Stimulated activated memory B cell treated with anti-CD40 and anti-IgM and Interleukin-4, amounts not matched to agents 10 μg/mL and 1 μg/mL and 100 μg/mL, for 72 hours (primary cell): ENCODE data around the gene GSG1L.

Experiments
- ATAC-seq: fragments of 150-1000 bp; cut with Tn5 transposase; 2 replicates; pipeline ENCODE4 v1.10.0; 2021
- H3K27ac Mint-ChIP-seq: one replicate; pipeline ENCODE4 v1.8.0; 2022; ENCODE audit warnings: mild to moderate bottlenecking, mixed read lengths
- H3K27me3 Mint-ChIP-seq: one replicate; pipeline ENCODE4 v1.8.0; 2022; ENCODE audit warnings: mixed read lengths
- H3K36me3 Mint-ChIP-seq: one replicate; pipeline ENCODE4 v1.8.0; 2022; ENCODE audit warnings: mixed read lengths
- H3K4me1 Mint-ChIP-seq: one replicate; pipeline ENCODE4 v1.8.0; 2022; ENCODE audit warnings: mixed read lengths
- H3K4me3 Mint-ChIP-seq: one replicate; pipeline ENCODE4 v1.8.0; 2022; ENCODE audit warnings: mild to moderate bottlenecking, moderate library complexity, mixed read lengths
- H3K9me3 Mint-ChIP-seq: one replicate; pipeline ENCODE4 v1.8.0; 2022; ENCODE audit warnings: mixed read lengths

Gene GSG1L

GRCh38 chr16:27824006-27824405 lies 239.5 kb downstream of the GSG1L start:
- H3K27me3 Mint-ChIP-seq, result peaks cover 12% of the 10 kb centered on the region
- ATAC-seq, result no peak
- no peaks in the 10 kb centered on the region for H3K4me1 Mint-ChIP-seq
- H3K36me3 Mint-ChIP-seq, result no peaks in the 10 kb centered on the region
- H3K27ac Mint-ChIP-seq, result no peak overlapping the region
- peaks cover 8% of the 10 kb centered on the region for H3K9me3 Mint-ChIP-seq
- no peak overlapping the region for H3K4me3 Mint-ChIP-seq

- H3K9me3 Mint-ChIP-seq, result peaks cover 7% of the 10 kb centered on the region
- H3K4me1 Mint-ChIP-seq, result no peaks in the 10 kb centered on the region
- no peak for ATAC-seq
- H3K36me3 Mint-ChIP-seq, result no peaks in the 10 kb centered on the region
- H3K4me3 Mint-ChIP-seq, result no peak overlapping the region
- H3K27ac Mint-ChIP-seq, result no peak overlapping the region
- peaks cover 15% of the 10 kb centered on the region for H3K27me3 Mint-ChIP-seq
These were observed 240.1 kb downstream of the GSG1L start for GRCh38 chr16:27823421-27823820.

- H3K4me1 Mint-ChIP-seq, result no peaks in the 10 kb centered on the region
- no peaks in the 10 kb centered on the region for H3K36me3 Mint-ChIP-seq
- H3K27me3 Mint-ChIP-seq, result peaks cover 18% of the 10 kb centered on the region
- no peak for ATAC-seq
- no peak overlapping the region for H3K27ac Mint-ChIP-seq
- H3K4me3 Mint-ChIP-seq, result no peak overlapping the region
- H3K9me3 Mint-ChIP-seq, result peaks cover 4% of the 10 kb centered on the region
These were observed 240.5 kb downstream of the GSG1L start for GRCh38 chr16:27822996-27823395.

- H3K27ac Mint-ChIP-seq, result no peak overlapping the region
- H3K9me3 Mint-ChIP-seq, result no peaks in the 10 kb centered on the region
- ATAC-seq, result no peak
- peaks cover 23% of the 10 kb centered on the region for H3K27me3 Mint-ChIP-seq
- H3K4me1 Mint-ChIP-seq, result no peaks in the 10 kb centered on the region
- H3K4me3 Mint-ChIP-seq, result no peak overlapping the region
- no peaks in the 10 kb centered on the region for H3K36me3 Mint-ChIP-seq
These were observed 241.0 kb downstream of the GSG1L start for GRCh38 chr16:27822529-27822928.

- H3K9me3 Mint-ChIP-seq, result no peaks in the 10 kb centered on the region
- no peaks in the 10 kb centered on the region for H3K36me3 Mint-ChIP-seq
- no peak for ATAC-seq
- no peaks in the 10 kb centered on the region for H3K4me1 Mint-ChIP-seq
- H3K27me3 Mint-ChIP-seq, result peaks cover 35% of the 10 kb centered on the region
- no peak overlapping the region for H3K4me3 Mint-ChIP-seq
- no peak overlapping the region for H3K27ac Mint-ChIP-seq
These were observed 242.7 kb downstream of the GSG1L start for GRCh38 chr16:27820646-27821345.

- Mint-ChIP-seq H3K9me3 (no peaks in the 10 kb centered on the region), H3K4me1 (no peaks in the 10 kb centered on the region), H3K27me3 (peaks cover 36% of the 10 kb centered on the region), H3K4me3 (no peak overlapping the region), H3K27ac (no peak overlapping the region), H3K36me3 (no peaks in the 10 kb centered on the region)
- ATAC-seq, result no peak
These were observed 243.5 kb downstream of the GSG1L start for GRCh38 chr16:27819881-27820610.

GRCh38 chr16:27819356-27819755 lies 244.2 kb downstream of the GSG1L start:
- H3K4me1 Mint-ChIP-seq, result no peaks in the 10 kb centered on the region
- peaks cover 36% of the 10 kb centered on the region for H3K27me3 Mint-ChIP-seq
- no peak for ATAC-seq
- H3K27ac Mint-ChIP-seq, result no peak overlapping the region
- no peaks in the 10 kb centered on the region for H3K9me3 Mint-ChIP-seq
- H3K36me3 Mint-ChIP-seq, result no peaks in the 10 kb centered on the region
- H3K4me3 Mint-ChIP-seq, result no peak overlapping the region

- ATAC-seq, result no peak
- Mint-ChIP-seq H3K9me3 (no peaks in the 10 kb centered on the region), H3K27ac (no peak overlapping the region), H3K4me1 (no peaks in the 10 kb centered on the region), H3K4me3 (no peak overlapping the region), H3K27me3 (peaks cover 44% of the 10 kb centered on the region), H3K36me3 (no peaks in the 10 kb centered on the region)
These were observed 245.3 kb downstream of the GSG1L start for GRCh38 chr16:27818246-27818645.

GRCh38 chr16:27817038-27817437 lies 246.5 kb downstream of the GSG1L start:
- no peaks in the 10 kb centered on the region for H3K36me3 Mint-ChIP-seq
- no peak for ATAC-seq
- no peak overlapping the region for H3K4me3 Mint-ChIP-seq
- H3K9me3 Mint-ChIP-seq, result peaks cover 3% of the 10 kb centered on the region
- no peaks in the 10 kb centered on the region for H3K4me1 Mint-ChIP-seq
- no peak overlapping the region for H3K27ac Mint-ChIP-seq
- peaks cover 49% of the 10 kb centered on the region for H3K27me3 Mint-ChIP-seq

- Mint-ChIP-seq H3K36me3 (no peaks in the 10 kb centered on the region), H3K9me3 (peaks cover 3% of the 10 kb centered on the region)
These were observed 247.0 kb downstream of the GSG1L start for GRCh38 chr16:27816561-27816960.

GRCh38 chr16:27813591-27813990 lies 249.9 kb downstream of the GSG1L start:
- Mint-ChIP-seq H3K4me1 (no peaks in the 10 kb centered on the region), H3K27ac (no peak overlapping the region), H3K4me3 (no peak overlapping the region), H3K36me3 (no peaks in the 10 kb centered on the region), H3K9me3 (peaks cover 7% of the 10 kb centered on the region), H3K27me3 (peaks cover 35% of the 10 kb centered on the region)
- no peak for ATAC-seq

More at GRCh38 chr16:27816561-27816960, 247.0 kb downstream of the GSG1L start:
- Mint-ChIP-seq H3K4me1 (no peaks in the 10 kb centered on the region), H3K27ac (no peak overlapping the region), H3K4me3 (no peak overlapping the region), H3K27me3 (peaks cover 50% of the 10 kb centered on the region)
- no peak for ATAC-seq

- Mint-ChIP-seq H3K27ac (no peak overlapping the region), H3K36me3 (no peaks in the 10 kb centered on the region), H3K4me3 (no peak overlapping the region), H3K4me1 (no peaks in the 10 kb centered on the region), H3K9me3 (peaks cover 7% of the 10 kb centered on the region), H3K27me3 (peaks cover 23% of the 10 kb centered on the region)
- no peak for ATAC-seq
These were observed 251.6 kb downstream of the GSG1L start for GRCh38 chr16:27811881-27812280.

- no peaks in the 10 kb centered on the region for H3K4me1 Mint-ChIP-seq
- ATAC-seq, result no peak
- H3K27ac Mint-ChIP-seq, result no peak overlapping the region
- H3K27me3 Mint-ChIP-seq, result peaks cover 36% of the 10 kb centered on the region
- H3K36me3 Mint-ChIP-seq, result no peaks in the 10 kb centered on the region
- H3K4me3 Mint-ChIP-seq, result no peak overlapping the region
- H3K9me3 Mint-ChIP-seq, result peaks cover 4% of the 10 kb centered on the region
These were observed 256.5 kb downstream of the GSG1L start for GRCh38 chr16:27806986-27807385.

GRCh38 chr16:27806388-27806787 lies 257.1 kb downstream of the GSG1L start:
- Mint-ChIP-seq H3K27me3 (peaks cover 39% of the 10 kb centered on the region), H3K9me3 (peaks cover 4% of the 10 kb centered on the region), H3K27ac (no peak overlapping the region), H3K4me3 (no peak overlapping the region), H3K36me3 (no peaks in the 10 kb centered on the region), H3K4me1 (no peaks in the 10 kb centered on the region)
- ATAC-seq, result no peak

GRCh38 chr16:27805828-27806351 lies 257.6 kb downstream of the GSG1L start:
- no peak overlapping the region for H3K4me3 Mint-ChIP-seq
- ATAC-seq, result no peak
- H3K27ac Mint-ChIP-seq, result no peak overlapping the region
- H3K36me3 Mint-ChIP-seq, result no peaks in the 10 kb centered on the region
- H3K27me3 Mint-ChIP-seq, result peaks cover 39% of the 10 kb centered on the region
- H3K9me3 Mint-ChIP-seq, result peaks cover 4% of the 10 kb centered on the region
- H3K4me1 Mint-ChIP-seq, result no peaks in the 10 kb centered on the region
